Effector memory CD8-positive, alpha-beta T cell (primary cell): Measurements from ENCODE around the gene PDK1.

Source experiments
- ATAC-seq: fragments of 150-1000 bp; cut with Tn5 transposase; replicated peaks from 2 replicates; pipeline ENCODE4 v1.10.0; 2021; ENCODE audit warnings: mild to moderate bottlenecking, moderate library complexity
- DNase-seq, 3 experiments: peaks; one replicate each; pipeline ENCODE4 v3.0.0; 2021
- H3K27ac Mint-ChIP-seq, 2 donors: one replicate each; pipeline ENCODE4 v1.8.0; 2022; ENCODE audit warnings: mild to moderate bottlenecking in 2 of 2, mixed read lengths in 2 of 2, moderate library complexity in 2 of 2
- H3K27me3 Mint-ChIP-seq, 2 donors: one replicate each; pipeline ENCODE4 v1.8.0; 2022; ENCODE audit warnings: mixed read lengths in 2 of 2
- H3K36me3 Mint-ChIP-seq: one replicate; pipeline ENCODE4 v1.8.0; 2022; ENCODE audit warnings: mild to moderate bottlenecking, moderate library complexity, mixed read lengths; ENCODE audit not compliant: insufficient read depth
- H3K4me1 Mint-ChIP-seq, 2 donors: one replicate each; pipeline ENCODE4 v1.8.0; 2022; ENCODE audit warnings: low read depth in 2 of 2, mixed read lengths in 2 of 2
- H3K4me3 Mint-ChIP-seq, 2 donors: one replicate each; pipeline ENCODE4 v1.8.0; 2022; ENCODE audit warnings: mild to moderate bottlenecking in 2 of 2, mixed read lengths in 2 of 2, moderate library complexity in 2 of 2
- H3K9me3 Mint-ChIP-seq, 2 donors: one replicate each; pipeline ENCODE4 v1.8.0; 2022; ENCODE audit warnings: mixed read lengths in 2 of 2

Gene PDK1

GRCh38 chr2:172615727-172616261, 59.9 kb downstream of the PDK1 start:
- Mint-ChIP-seq H3K27me3 (no peaks in the 10 kb centered on the region), H3K4me3 (no peak overlapping the region), H3K27ac (no peak overlapping the region), H3K36me3 (peaks cover 7% of the 10 kb centered on the region), H3K9me3 (no peaks in the 10 kb centered on the region), H3K4me1 (no peaks in the 10 kb centered on the region)
- ATAC-seq: no peak
- no peak for DNase-seq

- no peaks in the 10 kb centered on the region for H3K27me3 Mint-ChIP-seq
- DNase-seq: no peak
- ATAC-seq: no peak
- H3K9me3 Mint-ChIP-seq: no peaks in the 10 kb centered on the region
- no peak overlapping the region for H3K27ac Mint-ChIP-seq
- H3K36me3 Mint-ChIP-seq: no peaks in the 10 kb centered on the region
- H3K4me3 Mint-ChIP-seq: no peak overlapping the region
- H3K4me1 Mint-ChIP-seq: no peaks in the 10 kb centered on the region
These were observed 61.2 kb downstream of the PDK1 start for GRCh38 chr2:172617115-172617514.

GRCh38 chr2:172623249-172623965, 67.5 kb downstream of the PDK1 start:
- H3K27ac Mint-ChIP-seq: no peak overlapping the region
- no peaks in the 10 kb centered on the region for H3K27me3 Mint-ChIP-seq
- DNase-seq: no peak
- H3K9me3 Mint-ChIP-seq: no peaks in the 10 kb centered on the region
- H3K4me1 Mint-ChIP-seq: no peaks in the 10 kb centered on the region
- H3K36me3 Mint-ChIP-seq: no peaks in the 10 kb centered on the region
- no peak overlapping the region for H3K4me3 Mint-ChIP-seq
- no peak for ATAC-seq

GRCh38 chr2:172624996-172625395, 69.1 kb downstream of the PDK1 start:
- H3K9me3 Mint-ChIP-seq: no peaks in the 10 kb centered on the region
- H3K27ac Mint-ChIP-seq: no peak overlapping the region
- no peak overlapping the region for H3K4me3 Mint-ChIP-seq
- no peaks in the 10 kb centered on the region for H3K4me1 Mint-ChIP-seq
- H3K27me3 Mint-ChIP-seq: no peaks in the 10 kb centered on the region
- DNase-seq: no peak
- peaks cover 2% of the 10 kb centered on the region for H3K36me3 Mint-ChIP-seq
- ATAC-seq: no peak

GRCh38 chr2:172627181-172627580, 71.3 kb downstream of the PDK1 start:
- Mint-ChIP-seq H3K27me3 (no peaks in the 10 kb centered on the region), H3K36me3 (peaks cover 2% of the 10 kb centered on the region), H3K4me1 (no peaks in the 10 kb centered on the region), H3K9me3 (no peaks in the 10 kb centered on the region), H3K4me3 (no peak overlapping the region), H3K27ac (no peak overlapping the region)
- DNase-seq (no peak), ATAC-seq (no peak)

- no peaks in the 10 kb centered on the region for H3K4me1 Mint-ChIP-seq
- no peak for DNase-seq
- no peak overlapping the region for H3K4me3 Mint-ChIP-seq
- no peaks in the 10 kb centered on the region for H3K27me3 Mint-ChIP-seq
- no peak overlapping the region for H3K27ac Mint-ChIP-seq
- H3K9me3 Mint-ChIP-seq: no peaks in the 10 kb centered on the region
- peaks cover 2% of the 10 kb centered on the region for H3K36me3 Mint-ChIP-seq
- ATAC-seq: no peak
These were observed 72.2 kb downstream of the PDK1 start for GRCh38 chr2:172628085-172628484.

- Mint-ChIP-seq H3K36me3 (peaks cover 2% of the 10 kb centered on the region), H3K9me3 (no peaks in the 10 kb centered on the region), H3K4me1 (no peaks in the 10 kb centered on the region), H3K27me3 (no peaks in the 10 kb centered on the region), H3K27ac (no peak overlapping the region), H3K4me3 (no peak overlapping the region)
- ATAC-seq (no peak), DNase-seq (no peak)
These were observed 73.7 kb downstream of the PDK1 start for GRCh38 chr2:172629586-172629985.

GRCh38 chr2:172630181-172630580, 74.3 kb downstream of the PDK1 start:
- Mint-ChIP-seq H3K27ac (no peak overlapping the region), H3K9me3 (no peaks in the 10 kb centered on the region), H3K4me1 (no peaks in the 10 kb centered on the region), H3K27me3 (no peaks in the 10 kb centered on the region), H3K36me3 (peaks cover 2% of the 10 kb centered on the region), H3K4me3 (no peak overlapping the region)
- DNase-seq (no peak), ATAC-seq (no peak)

GRCh38 chr2:172634477-172634876, 78.6 kb downstream of the PDK1 start:
- H3K9me3 Mint-ChIP-seq: no peaks in the 10 kb centered on the region
- no peak overlapping the region for H3K27ac Mint-ChIP-seq
- no peaks in the 10 kb centered on the region for H3K36me3 Mint-ChIP-seq
- DNase-seq (no peak), ATAC-seq (no peak)
- H3K4me1 Mint-ChIP-seq: no peaks in the 10 kb centered on the region
- H3K4me3 Mint-ChIP-seq: no peak overlapping the region
- peaks cover 19% of the 10 kb centered on the region in 2 donors for H3K27me3 Mint-ChIP-seq

GRCh38 chr2:172635548-172635947, 79.7 kb downstream of the PDK1 start:
- ATAC-seq (no peak), DNase-seq (no peak)
- no peaks in the 10 kb centered on the region for H3K36me3 Mint-ChIP-seq
- no peaks in the 10 kb centered on the region for H3K4me1 Mint-ChIP-seq
- no peaks in the 10 kb centered on the region for H3K9me3 Mint-ChIP-seq
- no peak overlapping the region for H3K27ac Mint-ChIP-seq
- no peak overlapping the region for H3K4me3 Mint-ChIP-seq
- H3K27me3 Mint-ChIP-seq: peaks cover 19% of the 10 kb centered on the region in 2 donors

GRCh38 chr2:172639256-172639655, 83.4 kb downstream of the PDK1 start:
- no peak for DNase-seq
- ATAC-seq: no peak
- H3K36me3 Mint-ChIP-seq: no peaks in the 10 kb centered on the region
- H3K9me3 Mint-ChIP-seq: no peaks in the 10 kb centered on the region
- no peaks in the 10 kb centered on the region for H3K4me1 Mint-ChIP-seq
- H3K27me3 Mint-ChIP-seq: peaks cover 27 to 47% of the 10 kb centered on the region in 2 donors
- no peak overlapping the region for H3K4me3 Mint-ChIP-seq
- H3K27ac Mint-ChIP-seq: peak overlapping the region in 1 of 2 donors; percentile 32

- Mint-ChIP-seq H3K4me1 (no peaks in the 10 kb centered on the region), H3K27ac (peak overlapping the region in 1 of 2 donors; percentile 32), H3K4me3 (no peak overlapping the region), H3K36me3 (no peaks in the 10 kb centered on the region), H3K27me3 (peaks cover 27 to 48% of the 10 kb centered on the region in 2 donors), H3K9me3 (no peaks in the 10 kb centered on the region)
- DNase-seq: no peak
- no peak for ATAC-seq
These were observed 83.9 kb downstream of the PDK1 start for GRCh38 chr2:172639823-172640222.

- no peaks in the 10 kb centered on the region for H3K9me3 Mint-ChIP-seq
- ATAC-seq (no peak), DNase-seq (no peak)
- no peak overlapping the region for H3K4me3 Mint-ChIP-seq
- H3K27ac Mint-ChIP-seq: no peak overlapping the region
- H3K36me3 Mint-ChIP-seq: no peaks in the 10 kb centered on the region
- peaks cover 28 to 47% of the 10 kb centered on the region in 2 donors for H3K27me3 Mint-ChIP-seq
- no peaks in the 10 kb centered on the region for H3K4me1 Mint-ChIP-seq
These were observed 84.5 kb downstream of the PDK1 start for GRCh38 chr2:172640389-172640788.

GRCh38 chr2:172642301-172643020, 86.6 kb downstream of the PDK1 start:
- H3K36me3 Mint-ChIP-seq: no peaks in the 10 kb centered on the region
- no peaks in the 10 kb centered on the region for H3K9me3 Mint-ChIP-seq
- peaks cover 20 to 38% of the 10 kb centered on the region in 2 donors for H3K27me3 Mint-ChIP-seq
- H3K4me3 Mint-ChIP-seq: no peak overlapping the region
- DNase-seq: no peak
- H3K4me1 Mint-ChIP-seq: no peaks in the 10 kb centered on the region
- ATAC-seq: no peak
- no peak overlapping the region for H3K27ac Mint-ChIP-seq
